Tibial nerve (tissue), 4 donors: ENCODE measurements around the gene FOXJ3. TPM values are rescaled to one million over a fixed set of nuclear protein-coding genes. Genes with fewer than 3 reads are reported as not detected.

Source experiments
- DNase-seq, 2 donors: peaks; one replicate each; pipeline ENCODE4 v3.0.0-alpha.2; 2019; ENCODE audit warnings: low spot score in 2 of 2
- H3K27ac ChIP-seq, 4 donors: fragments of 200-600 bp; sonication (generic) in 3 of 4; one replicate each; pipeline ENCODE4 v1.5.1; 2017 to 2019; ENCODE audit warnings: mild to moderate bottlenecking in 1 of 4
- H3K27me3 ChIP-seq, 2 donors: fragments of 200-600 bp; sonication (generic) in 1 of 2; one replicate each; pipeline versions ENCODE4 v1.5.1 to v1.6.0; 2017 to 2019
- H3K36me3 ChIP-seq, 3 donors: fragments of 200-600 bp; sonication (generic); one replicate each; pipeline ENCODE4 v1.5.1; 2018 to 2019
- H3K4me1 ChIP-seq, 4 donors: fragments of 200-600 bp; sonication (generic) in 3 of 4; one replicate each; pipeline ENCODE4 v1.5.1; 2017 to 2019
- H3K4me3 ChIP-seq, 4 donors: fragments of 200-600 bp; sonication (generic) in 3 of 4; one replicate each; pipeline ENCODE4 v1.5.1; 2017 to 2019; ENCODE audit warnings: mild to moderate bottlenecking in 1 of 4, moderate library complexity in 1 of 4
- H3K9me3 ChIP-seq, 4 donors: fragments of 200-600 bp; sonication (generic) in 3 of 4; one replicate each; pipeline ENCODE4 v1.5.1; 2017 to 2019
- EP300 ChIP-seq, 2 donors: sonication (generic); formaldehyde crosslinking; IDR thresholded peaks; one replicate each; pipeline ENCODE4 v1.6.1; 2017; ENCODE audit warnings: antibody characterized with exemption in 2 of 2, mild to moderate bottlenecking in 1 of 2
- POLR2A ChIP-seq, 2 donors: fragments of 450-650 bp; IDR thresholded peaks; one replicate each; pipeline ENCODE4 v1.6.1; 2017; ENCODE audit warnings: antibody characterized with exemption in 2 of 2, mild to moderate bottlenecking in 2 of 2, moderate library complexity in 2 of 2
- WGBS, 2 donors: methylation state at CpG; one replicate each; pipeline ENCODE4 v1.1.5; 2018; 5-methylcytosine and 5-hydroxymethylcytosine counted together
- total RNA-seq, 4 donors: library from RNA; depleted of rRNA; stranded (reverse); fragments of >200 nt; gene quantifications; one replicate each; pipeline ENCODE4 v1.1.0, GENCODE V29; 2016
- TF ChIP-seq, protein P1 (sequence below), 5 experiments: fragments of 200-600 bp in 3 of 5; fragments of 450-650 bp in 2 of 5; sonication (generic) in 3 of 5; IDR thresholded peaks; one replicate each; pipeline ENCODE4 v1.5.1; 2016 to 2019; ENCODE audit warnings: antibody characterized with exemption in 5 of 5, mild to moderate bottlenecking in 3 of 5, moderate library complexity in 2 of 5

Gene FOXJ3
- total RNA-seq, 4 donors from 2014 or later, result 42.7 to 68.1 (median 64.5) TPM

DNA sequence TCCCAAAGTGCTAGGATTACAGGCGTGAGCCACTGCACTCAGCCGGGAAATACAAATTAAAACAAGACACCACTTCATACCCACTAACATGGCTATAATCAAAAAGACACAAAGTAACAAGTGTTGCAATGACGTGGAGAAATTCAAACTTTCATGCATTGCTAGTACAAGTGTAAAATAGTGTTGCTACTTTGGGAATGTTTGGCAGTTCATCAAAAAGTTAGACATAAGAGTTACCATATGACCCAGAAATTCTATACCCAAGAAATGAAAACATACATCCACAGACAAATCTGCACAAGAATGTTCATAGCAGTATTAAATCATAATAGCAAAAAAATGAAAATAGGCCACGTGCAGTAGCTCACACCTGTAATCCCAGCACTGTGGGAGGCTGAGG is 16.4 kb downstream of the FOXJ3 start:
- 63 to 64% methylated on average over 4 of the region's 4 CpGs for WGBS, 2 donors
- peaks cover 0 to 89% (median 60%) of the 10 kb centered on the region in 4 donors for H3K4me1 ChIP-seq

DNA sequence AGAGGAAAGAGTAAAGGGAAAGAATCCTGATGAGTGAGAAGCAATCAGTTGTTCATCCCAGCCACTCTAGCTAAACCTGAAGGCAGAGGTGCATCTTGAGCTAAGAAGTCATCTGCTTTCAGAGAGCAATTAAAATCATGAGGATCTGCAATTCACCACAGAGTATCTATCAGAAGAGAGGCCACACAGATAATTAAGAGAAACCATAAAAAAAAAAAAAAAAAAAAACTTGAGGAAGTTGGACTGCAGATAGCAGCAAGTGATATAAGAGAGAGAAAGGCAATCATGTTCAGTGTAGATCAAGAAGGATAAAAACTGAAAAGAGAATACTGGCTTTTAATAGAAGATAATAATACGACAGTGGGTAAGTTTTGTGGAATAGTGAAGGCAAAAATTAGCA is 17.7 kb downstream of the FOXJ3 start:
- TF ChIP-seq, protein P1, sequence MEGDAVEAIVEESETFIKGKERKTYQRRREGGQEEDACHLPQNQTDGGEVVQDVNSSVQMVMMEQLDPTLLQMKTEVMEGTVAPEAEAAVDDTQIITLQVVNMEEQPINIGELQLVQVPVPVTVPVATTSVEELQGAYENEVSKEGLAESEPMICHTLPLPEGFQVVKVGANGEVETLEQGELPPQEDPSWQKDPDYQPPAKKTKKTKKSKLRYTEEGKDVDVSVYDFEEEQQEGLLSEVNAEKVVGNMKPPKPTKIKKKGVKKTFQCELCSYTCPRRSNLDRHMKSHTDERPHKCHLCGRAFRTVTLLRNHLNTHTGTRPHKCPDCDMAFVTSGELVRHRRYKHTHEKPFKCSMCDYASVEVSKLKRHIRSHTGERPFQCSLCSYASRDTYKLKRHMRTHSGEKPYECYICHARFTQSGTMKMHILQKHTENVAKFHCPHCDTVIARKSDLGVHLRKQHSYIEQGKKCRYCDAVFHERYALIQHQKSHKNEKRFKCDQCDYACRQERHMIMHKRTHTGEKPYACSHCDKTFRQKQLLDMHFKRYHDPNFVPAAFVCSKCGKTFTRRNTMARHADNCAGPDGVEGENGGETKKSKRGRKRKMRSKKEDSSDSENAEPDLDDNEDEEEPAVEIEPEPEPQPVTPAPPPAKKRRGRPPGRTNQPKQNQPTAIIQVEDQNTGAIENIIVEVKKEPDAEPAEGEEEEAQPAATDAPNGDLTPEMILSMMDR (IDR thresholded peaks at IDR 0.05), result no peak
- TF ChIP-seq POLR2A (IDR thresholded peaks at IDR 0.05) (no peak), EP300 (IDR thresholded peaks at IDR 0.05) (no peak)
- H3K27ac ChIP-seq, result peak overlapping the region in 1 of 4 donors; percentile 31
- no peak overlapping the region for H3K4me3 ChIP-seq
- H3K27me3 ChIP-seq, result no peaks in the 10 kb centered on the region
- no peak for DNase-seq
- peaks cover 0 to 89% (median 51%) of the 10 kb centered on the region in 4 donors for H3K4me1 ChIP-seq
- 90 to 92% methylated on average over 1 of the region's 1 CpG for WGBS, 2 donors
- H3K9me3 ChIP-seq, result no peaks in the 10 kb centered on the region
- H3K36me3 ChIP-seq, result no peaks in the 10 kb centered on the region

More for the DNA sequence above, 16.4 kb downstream of the FOXJ3 start:
- Histone ChIP-seq H3K36me3 (no peaks in the 10 kb centered on the region), H3K9me3 (no peaks in the 10 kb centered on the region), H3K4me3 (no peak overlapping the region), H3K27ac (peak overlapping the region in 2 of 4 donors; percentile 62 to 77), H3K27me3 (no peaks in the 10 kb centered on the region)
- TF ChIP-seq EP300 (IDR thresholded peaks at IDR 0.05), result no peak
- no peak for TF ChIP-seq POLR2A (IDR thresholded peaks at IDR 0.05)
- TF ChIP-seq, protein P1 (IDR thresholded peaks at IDR 0.05), result no peak
- no peak for DNase-seq

- H3K27me3 ChIP-seq, result no peaks in the 10 kb centered on the region
- H3K36me3 ChIP-seq, result no peaks in the 10 kb centered on the region
- WGBS, 2 donors, result 40 to 43% methylated on average over 2 of the region's 2 CpGs
- no peak for DNase-seq
- no peak for TF ChIP-seq EP300 (IDR thresholded peaks at IDR 0.05)
- TF ChIP-seq POLR2A (IDR thresholded peaks at IDR 0.05), result no peak
- TF ChIP-seq, protein P1 (IDR thresholded peaks at IDR 0.05), result no peak
- H3K27ac ChIP-seq, result no peak overlapping the region
- H3K4me1 ChIP-seq, result peaks cover 0 to 84% (median 46%) of the 10 kb centered on the region in 4 donors
- no peak overlapping the region for H3K4me3 ChIP-seq
- H3K9me3 ChIP-seq, result no peaks in the 10 kb centered on the region
Measured at GRCh38 chr1:42316292-42316691, 18.7 kb downstream of the FOXJ3 start.

GRCh38 chr1:42315500-42315899 is 19.5 kb downstream of the FOXJ3 start:
- H3K27ac ChIP-seq, result peak overlapping the region in 1 of 4 donors; percentile 44
- TF ChIP-seq EP300 (IDR thresholded peaks at IDR 0.05) (no peak), POLR2A (IDR thresholded peaks at IDR 0.05) (no peak)
- TF ChIP-seq, protein P1 (IDR thresholded peaks at IDR 0.05), result no peak
- H3K9me3 ChIP-seq, result no peaks in the 10 kb centered on the region
- no peaks in the 10 kb centered on the region for H3K27me3 ChIP-seq
- no peaks in the 10 kb centered on the region for H3K36me3 ChIP-seq
- 43 to 70% methylated on average over 2 of the region's 2 CpGs for WGBS, 2 donors
- H3K4me3 ChIP-seq, result no peak overlapping the region
- no peak for DNase-seq
- H3K4me1 ChIP-seq, result peaks cover 0 to 76% (median 42%) of the 10 kb centered on the region in 4 donors

GRCh38 chr1:42313970-42314369 is 21.1 kb downstream of the FOXJ3 start:
- H3K4me3 ChIP-seq, result no peak overlapping the region
- no peak for DNase-seq
- TF ChIP-seq POLR2A (IDR thresholded peaks at IDR 0.05), result no peak
- no peak for TF ChIP-seq EP300 (IDR thresholded peaks at IDR 0.05)
- TF ChIP-seq, protein P1 (IDR thresholded peaks at IDR 0.05), result no peak
- H3K9me3 ChIP-seq, result no peaks in the 10 kb centered on the region
- peaks cover 0 to 61% (median 34%) of the 10 kb centered on the region in 4 donors for H3K4me1 ChIP-seq
- H3K27ac ChIP-seq, result no peak overlapping the region
- H3K36me3 ChIP-seq, result peaks cover 0 to 2% (median 0%) of the 10 kb centered on the region in 3 donors
- no peaks in the 10 kb centered on the region for H3K27me3 ChIP-seq
- 85 to 95% methylated on average over 3 of the region's 3 CpGs for WGBS, 2 donors
